ENCODE results near the gene B3GNT5. TPM values are rescaled to one million over a fixed set of nuclear protein-coding genes. Genes with fewer than 3 reads are reported as not detected.

B3GNT5 gene
- total and polyA plus RNA-seq, 2 donors (not counting 1 experiment from before 2014, with no cell fraction given): 0.96 to 1.3 TPM

- Histone ChIP-seq H3K79me2 (ENCODE audit: control insufficient read depth, insufficient read depth, low read length) (no peaks in the 10 kb centered on the region), H2AFZ (ENCODE audit: low read length) (no peak overlapping the region), H3K27me3 (ENCODE audit: control insufficient read depth, insufficient read depth, low read length) (peaks cover 11% of the 10 kb centered on the region), H4K20me1 (ENCODE audit: control insufficient read depth, extremely low read depth, insufficient read depth, low read length) (no peaks in the 10 kb centered on the region), H3K9me3 (ENCODE audit: control insufficient read depth, insufficient read depth, low read depth, low read length) (no peaks in the 10 kb centered on the region), H3K27ac (ENCODE audit: insufficient read depth, low read length) (no peak overlapping the region), H3K4me1 (ENCODE audit: control insufficient read depth, extremely low read depth, insufficient read depth, low read length) (no peaks in the 10 kb centered on the region), H3K9ac (ENCODE audit: insufficient read depth, low read length) (no peak overlapping the region), H3K36me3 (ENCODE audit: control insufficient read depth, insufficient read depth, low read length) (no peaks in the 10 kb centered on the region), H3K4me2 (ENCODE audit: extremely low read depth, insufficient read depth, low read length) (no peak overlapping the region), H3K4me3 (replicated peaks in 1 of 4; ENCODE audit: control extremely low read depth in 1 of 4, insufficient read depth in 1 of 4, low read depth in 3 of 4, low read length in 4 of 4) (no peak overlapping the region)
- TF ChIP-seq EZH2 (IDR thresholded peaks at IDR 0.05; ENCODE audit: low read length, missing control alignments): no peak
- TF ChIP-seq CTCF (conservative IDR thresholded peaks at IDR 0.05 in 1 of 2, IDR thresholded peaks at IDR 0.05 in 1 of 2; ENCODE audit: low read depth in 1 of 2, low read length in 2 of 2): no peak
- DNase-seq (ENCODE audit: low read depth in 2 of 2): no peak
Measured at GRCh38 chr3:183307749-183308148, 54.7 kb downstream of the B3GNT5 start.

- Histone ChIP-seq H3K36me3 (ENCODE audit: control insufficient read depth, insufficient read depth, low read length) (no peaks in the 10 kb centered on the region), H3K9ac (ENCODE audit: insufficient read depth, low read length) (no peak overlapping the region), H3K27ac (ENCODE audit: insufficient read depth, low read length) (no peak overlapping the region), H3K4me2 (ENCODE audit: extremely low read depth, insufficient read depth, low read length) (no peak overlapping the region), H3K9me3 (ENCODE audit: control insufficient read depth, insufficient read depth, low read depth, low read length) (no peaks in the 10 kb centered on the region), H2AFZ (ENCODE audit: low read length) (no peak overlapping the region), H3K4me3 (replicated peaks in 1 of 4; ENCODE audit: control extremely low read depth in 1 of 4, insufficient read depth in 1 of 4, low read depth in 3 of 4, low read length in 4 of 4) (no peak overlapping the region), H3K4me1 (ENCODE audit: control insufficient read depth, extremely low read depth, insufficient read depth, low read length) (no peaks in the 10 kb centered on the region), H3K27me3 (ENCODE audit: control insufficient read depth, insufficient read depth, low read length) (peaks cover 12% of the 10 kb centered on the region), H4K20me1 (ENCODE audit: control insufficient read depth, extremely low read depth, insufficient read depth, low read length) (no peaks in the 10 kb centered on the region), H3K79me2 (ENCODE audit: control insufficient read depth, insufficient read depth, low read length) (no peaks in the 10 kb centered on the region)
- TF ChIP-seq CTCF (conservative IDR thresholded peaks at IDR 0.05 in 1 of 2, IDR thresholded peaks at IDR 0.05 in 1 of 2; ENCODE audit: low read depth in 1 of 2, low read length in 2 of 2) (no peak), EZH2 (IDR thresholded peaks at IDR 0.05; ENCODE audit: low read length, missing control alignments) (no peak)
- no peak for DNase-seq (ENCODE audit: low read depth in 2 of 2)
Measured at GRCh38 chr3:183308751-183309150, 55.7 kb downstream of the B3GNT5 start.

GRCh38 chr3:183309276-183309675, 56.2 kb downstream of the B3GNT5 start:
- H2AFZ ChIP-seq (ENCODE audit: low read length): no peak overlapping the region
- H3K27ac ChIP-seq (ENCODE audit: insufficient read depth, low read length): no peak overlapping the region
- H4K20me1 ChIP-seq (ENCODE audit: control insufficient read depth, extremely low read depth, insufficient read depth, low read length): no peaks in the 10 kb centered on the region
- no peak overlapping the region for H3K4me3 ChIP-seq (replicated peaks in 1 of 4; ENCODE audit: control extremely low read depth in 1 of 4, insufficient read depth in 1 of 4, low read depth in 3 of 4, low read length in 4 of 4)
- H3K9ac ChIP-seq (ENCODE audit: insufficient read depth, low read length): no peak overlapping the region
- peaks cover 12% of the 10 kb centered on the region for H3K27me3 ChIP-seq (ENCODE audit: control insufficient read depth, insufficient read depth, low read length)
- no peaks in the 10 kb centered on the region for H3K36me3 ChIP-seq (ENCODE audit: control insufficient read depth, insufficient read depth, low read length)
- no peak for TF ChIP-seq CTCF (conservative IDR thresholded peaks at IDR 0.05 in 1 of 2, IDR thresholded peaks at IDR 0.05 in 1 of 2; ENCODE audit: low read depth in 1 of 2, low read length in 2 of 2)
- TF ChIP-seq EZH2 (IDR thresholded peaks at IDR 0.05; ENCODE audit: low read length, missing control alignments): no peak
- H3K4me1 ChIP-seq (ENCODE audit: control insufficient read depth, extremely low read depth, insufficient read depth, low read length): no peaks in the 10 kb centered on the region
- H3K4me2 ChIP-seq (ENCODE audit: extremely low read depth, insufficient read depth, low read length): no peak overlapping the region
- H3K79me2 ChIP-seq (ENCODE audit: control insufficient read depth, insufficient read depth, low read length): no peaks in the 10 kb centered on the region
- no peak for DNase-seq (ENCODE audit: low read depth in 2 of 2)
- H3K9me3 ChIP-seq (ENCODE audit: control insufficient read depth, insufficient read depth, low read depth, low read length): no peaks in the 10 kb centered on the region

Measured in fibroblast of lung (primary cell).